Inflammatory macrophage (primary cell): ENCODE results near the gene PPP1R3A.

Source experiments
- DNase-seq, 2 donors: peaks; one replicate each; pipeline ENCODE4 v3.0.0-alpha.2; 2020 to 2022

PPP1R3A gene

GRCh38 chr7:113875224-113875623, 43.6 kb downstream of the PPP1R3A start:
- no peak for DNase-seq

GRCh38 chr7:113873554-113874151, 45.2 kb downstream of the PPP1R3A start:
- no peak for DNase-seq

- no peak for DNase-seq
Observed at GRCh38 chr7:113872981-113873380, 45.8 kb downstream of the PPP1R3A start.

GRCh38 chr7:113867325-113867724, 51.5 kb downstream of the PPP1R3A start:
- DNase-seq = no peak

GRCh38 chr7:113856010-113856409, 62.8 kb downstream of the PPP1R3A start:
- no peak for DNase-seq

- DNase-seq = no peak
Observed at GRCh38 chr7:113840954-113841353, 77.9 kb downstream of the PPP1R3A start.

- no peak for DNase-seq
Observed at GRCh38 chr7:113835367-113835766, 83.4 kb downstream of the PPP1R3A start.

- no peak for DNase-seq
Observed at GRCh38 chr7:113832196-113832745, 86.5 kb downstream of the PPP1R3A start.

- no peak for DNase-seq
Observed at GRCh38 chr7:113831556-113831955, 87.3 kb downstream of the PPP1R3A start.

- DNase-seq = no peak
Observed at GRCh38 chr7:113828581-113828980, 90.2 kb downstream of the PPP1R3A start.
